HG02885 (cell line): ENCODE data around the gene ZGLP1.

Experiments
- ATAC-seq: cut with Tn5 transposase; IDR thresholded peaks from one replicate; pipeline ENCODE4 v1.9.1; 2021; ENCODE audit warnings: mild to moderate bottlenecking; ENCODE audit not compliant: unreplicated experiment, poor library complexity

ZGLP1 gene

DNA sequence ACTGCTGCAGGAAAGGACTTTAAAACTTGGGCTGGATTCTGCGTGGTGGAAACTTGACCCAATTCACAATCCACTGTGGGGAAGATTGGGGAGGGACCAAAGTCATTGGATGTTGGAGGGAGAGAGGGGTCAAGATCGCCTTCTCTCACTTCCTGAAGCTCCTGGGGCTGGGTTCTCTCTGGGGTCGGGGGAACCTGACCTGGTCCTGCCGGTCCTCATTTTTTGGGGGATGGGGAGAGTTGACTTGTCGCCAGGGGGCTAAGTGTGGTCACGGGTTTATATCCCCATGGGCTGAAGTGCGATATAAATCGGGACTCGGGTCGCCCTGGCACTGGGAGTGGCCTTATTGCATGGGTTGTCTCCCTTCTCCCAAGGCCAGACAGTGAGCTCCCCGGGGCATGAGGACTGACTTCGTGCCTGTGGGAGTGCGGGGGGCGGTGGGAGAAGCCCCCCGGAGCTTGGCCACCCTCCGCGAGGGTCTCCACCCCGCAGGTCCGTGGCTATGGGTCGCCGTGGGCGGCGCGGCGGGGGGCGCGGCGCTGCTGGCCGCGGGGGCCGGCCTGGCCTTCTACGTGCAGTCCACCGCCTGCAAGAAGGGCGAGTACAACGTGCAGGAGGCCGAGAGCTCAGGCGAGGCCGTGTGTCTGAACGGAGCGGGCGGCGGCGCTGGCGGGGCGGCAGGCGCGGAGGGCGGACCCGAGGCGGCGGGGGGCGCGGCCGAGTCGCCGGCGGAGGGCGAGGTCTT is 13.6 kb downstream of the ZGLP1 start:
- no peak for ATAC-seq

DNA sequence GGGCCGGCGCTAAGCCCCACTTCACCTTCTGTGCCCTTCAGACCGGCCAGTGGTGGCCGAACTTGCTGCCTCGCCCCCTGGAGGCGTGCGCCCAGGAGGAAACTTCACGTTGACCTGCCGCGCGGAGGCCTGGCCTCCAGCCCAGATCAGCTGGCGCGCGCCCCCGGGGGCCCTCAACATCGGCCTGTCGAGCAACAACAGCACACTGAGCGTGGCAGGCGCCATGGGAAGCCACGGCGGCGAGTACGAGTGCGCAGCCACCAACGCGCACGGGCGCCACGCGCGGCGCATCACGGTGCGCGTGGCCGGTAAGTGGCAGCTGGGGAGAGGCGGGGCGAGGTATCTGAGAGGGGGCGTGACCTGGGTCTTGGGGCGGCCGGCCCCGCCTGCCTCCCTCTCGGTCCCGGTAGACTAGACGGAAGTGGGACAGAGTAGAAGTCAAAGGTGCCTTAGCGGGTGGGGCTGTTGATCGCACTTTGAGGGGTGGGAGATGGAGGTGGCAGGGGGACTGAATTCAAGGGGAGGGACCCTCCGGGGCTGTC is 14.2 kb downstream of the ZGLP1 start:
- peak; percentile 39 for ATAC-seq

DNA sequence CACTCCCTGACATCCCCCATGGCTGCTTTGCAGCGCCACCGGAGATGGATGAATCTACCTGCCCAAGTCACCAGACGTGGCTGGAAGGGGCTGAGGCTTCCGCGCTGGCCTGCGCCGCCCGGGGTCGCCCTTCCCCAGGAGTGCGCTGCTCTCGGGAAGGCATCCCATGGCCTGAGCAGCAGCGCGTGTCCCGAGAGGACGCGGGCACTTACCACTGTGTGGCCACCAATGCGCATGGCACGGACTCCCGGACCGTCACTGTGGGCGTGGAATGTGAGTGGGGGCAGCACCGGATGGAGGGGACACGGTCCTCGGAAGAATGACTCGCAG is 15.3 kb downstream of the ZGLP1 start:
- ATAC-seq, result no peak

DNA sequence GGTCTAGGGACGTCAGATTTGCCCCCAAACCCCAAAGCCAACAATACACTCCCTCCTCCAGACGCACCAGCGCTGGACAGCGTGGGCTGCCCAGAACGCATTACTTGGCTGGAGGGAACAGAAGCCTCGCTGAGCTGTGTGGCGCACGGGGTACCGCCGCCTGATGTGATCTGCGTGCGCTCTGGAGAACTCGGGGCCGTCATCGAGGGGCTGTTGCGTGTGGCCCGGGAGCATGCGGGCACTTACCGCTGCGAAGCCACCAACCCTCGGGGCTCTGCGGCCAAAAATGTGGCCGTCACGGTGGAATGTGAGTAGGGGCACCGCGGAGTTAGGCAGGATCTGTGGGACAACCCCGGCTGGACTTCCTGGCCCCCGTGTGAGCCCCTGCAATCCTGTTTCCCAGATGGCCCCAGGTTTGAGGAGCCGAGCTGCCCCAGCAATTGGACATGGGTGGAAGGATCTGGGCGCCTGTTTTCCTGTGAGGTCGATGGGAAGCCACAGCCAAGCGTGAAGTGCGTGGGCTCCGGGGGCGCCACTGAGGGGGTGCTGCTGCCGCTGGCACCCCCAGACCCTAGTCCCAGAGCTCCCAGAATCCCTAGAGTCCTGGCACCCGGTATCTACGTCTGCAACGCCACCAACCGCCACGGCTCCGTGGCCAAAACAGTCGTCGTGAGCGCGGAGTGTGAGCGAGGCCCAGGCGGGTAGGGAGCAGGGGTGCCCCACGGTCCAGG is 15.8 kb downstream of the ZGLP1 start:
- ATAC-seq, result no peak

DNA sequence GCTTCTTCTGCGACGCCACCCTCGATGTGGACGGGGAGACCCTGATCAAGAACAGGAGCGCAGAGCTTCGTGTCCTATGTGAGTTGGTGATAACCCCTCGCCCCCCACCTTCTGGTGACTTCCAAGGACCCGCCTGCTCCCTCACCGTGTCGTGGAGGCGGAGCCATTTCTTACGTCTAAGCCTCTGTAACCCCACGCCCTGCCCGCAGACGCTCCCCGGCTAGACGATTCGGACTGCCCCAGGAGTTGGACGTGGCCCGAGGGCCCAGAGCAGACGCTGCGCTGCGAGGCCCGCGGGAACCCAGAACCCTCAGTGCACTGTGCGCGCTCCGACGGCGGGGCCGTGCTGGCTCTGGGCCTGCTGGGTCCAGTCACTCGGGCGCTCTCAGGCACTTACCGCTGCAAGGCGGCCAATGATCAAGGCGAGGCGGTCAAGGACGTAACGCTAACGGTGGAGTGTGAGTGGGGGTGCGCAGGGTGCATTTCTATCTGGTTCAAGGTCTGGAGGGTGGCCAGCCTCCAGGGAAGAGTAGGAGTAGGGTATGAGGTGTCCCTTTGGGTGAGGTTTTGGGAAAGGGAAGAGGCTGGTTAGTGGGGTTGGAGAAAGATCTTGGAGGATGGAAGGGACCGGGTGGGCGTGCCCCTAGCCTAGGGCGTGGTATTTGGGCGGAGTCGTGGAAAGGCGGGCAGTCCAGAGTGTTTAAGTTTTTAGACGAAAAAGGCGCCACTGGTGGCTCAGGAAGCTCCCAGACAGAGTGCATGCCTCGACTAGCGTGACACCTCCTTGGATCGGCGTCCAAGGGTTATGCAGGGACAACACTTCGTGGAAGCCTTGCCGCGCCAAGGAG is 16.6 kb downstream of the ZGLP1 start:
- no peak for ATAC-seq

DNA sequence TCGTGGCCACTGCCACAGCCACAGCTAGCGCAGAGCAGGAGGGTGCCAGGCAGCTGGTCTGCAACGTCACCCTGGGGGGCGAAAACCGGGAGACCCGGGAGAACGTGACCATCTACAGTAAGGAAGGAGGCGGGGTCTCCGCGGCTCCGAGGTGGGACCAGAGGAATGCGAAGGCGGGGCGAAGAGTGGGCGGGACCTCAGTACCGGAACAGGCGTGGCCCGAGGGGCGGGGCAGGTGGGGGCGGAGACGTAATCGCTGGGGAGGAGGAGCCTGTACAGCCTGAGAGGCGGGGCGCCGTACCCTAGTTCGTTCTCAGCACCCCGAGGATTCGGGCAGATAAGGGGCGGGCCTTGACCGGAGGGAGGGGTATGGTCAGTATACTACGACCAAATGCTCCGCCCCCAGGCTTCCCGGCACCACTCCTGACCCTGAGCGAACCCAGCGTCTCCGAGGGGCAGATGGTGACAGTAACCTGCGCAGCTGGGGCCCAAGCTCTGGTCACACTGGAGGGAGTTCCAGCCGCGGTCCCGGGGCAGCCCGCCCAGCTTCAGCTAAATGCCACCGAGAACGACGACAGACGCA is 17.3 kb downstream of the ZGLP1 start:
- peak; percentile 65 for ATAC-seq

DNA sequence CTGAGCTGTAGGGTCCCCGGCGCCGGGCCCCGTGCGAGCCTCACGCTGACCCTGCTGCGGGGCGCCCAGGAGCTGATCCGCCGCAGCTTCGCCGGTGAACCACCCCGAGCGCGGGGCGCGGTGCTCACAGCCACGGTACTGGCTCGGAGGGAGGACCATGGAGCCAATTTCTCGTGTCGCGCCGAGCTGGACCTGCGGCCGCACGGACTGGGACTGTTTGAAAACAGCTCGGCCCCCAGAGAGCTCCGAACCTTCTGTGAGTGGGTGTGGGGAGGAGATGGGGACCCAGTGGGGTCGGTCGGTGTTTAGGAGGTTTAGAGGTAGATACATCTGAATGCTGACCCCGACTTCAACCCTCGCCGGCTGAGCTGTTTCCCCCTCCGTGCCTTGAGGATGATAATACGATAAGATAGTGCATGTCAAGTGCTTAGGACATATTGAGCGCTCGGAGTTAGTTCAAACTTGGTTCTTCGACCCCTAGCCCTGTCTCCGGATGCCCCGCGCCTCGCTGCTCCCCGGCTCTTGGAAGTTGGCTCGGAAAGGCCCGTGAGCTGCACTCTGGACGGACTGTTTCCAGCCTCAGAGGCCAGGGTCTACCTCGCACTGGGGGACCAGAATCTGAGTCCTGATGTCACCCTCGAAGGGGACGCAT is 17.9 kb downstream of the ZGLP1 start:
- no peak for ATAC-seq

DNA sequence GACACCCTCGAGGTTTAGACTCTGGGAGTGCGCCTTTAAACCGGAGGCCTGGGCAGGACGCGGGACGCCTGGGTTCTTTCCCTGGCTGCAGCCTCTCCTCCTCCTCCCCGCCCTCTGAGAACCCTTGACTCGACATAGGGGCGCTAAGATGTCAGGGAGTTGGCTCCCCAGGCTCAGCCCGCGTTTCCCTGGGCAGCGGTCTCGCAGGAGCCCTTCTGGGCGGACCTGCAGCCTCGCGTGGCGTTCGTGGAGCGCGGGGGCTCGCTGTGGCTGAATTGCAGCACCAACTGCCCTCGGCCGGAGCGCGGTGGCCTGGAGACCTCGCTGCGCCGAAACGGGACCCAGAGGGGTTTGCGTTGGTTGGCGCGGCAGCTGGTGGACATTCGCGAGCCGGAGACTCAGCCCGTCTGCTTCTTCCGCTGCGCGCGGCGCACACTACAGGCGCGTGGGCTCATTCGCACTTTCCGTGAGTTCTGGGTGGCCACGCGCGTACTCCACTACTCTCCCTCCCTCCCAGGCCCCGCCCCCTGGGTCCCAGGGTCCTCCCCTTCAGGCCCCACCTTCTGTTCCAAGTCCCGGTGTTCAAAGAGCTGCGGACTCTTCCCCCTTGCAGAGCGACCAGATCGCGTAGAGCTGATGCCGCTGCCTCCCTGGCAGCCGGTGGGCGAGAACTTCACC is 18.6 kb downstream of the ZGLP1 start:
- ATAC-seq, result no peak

DNA sequence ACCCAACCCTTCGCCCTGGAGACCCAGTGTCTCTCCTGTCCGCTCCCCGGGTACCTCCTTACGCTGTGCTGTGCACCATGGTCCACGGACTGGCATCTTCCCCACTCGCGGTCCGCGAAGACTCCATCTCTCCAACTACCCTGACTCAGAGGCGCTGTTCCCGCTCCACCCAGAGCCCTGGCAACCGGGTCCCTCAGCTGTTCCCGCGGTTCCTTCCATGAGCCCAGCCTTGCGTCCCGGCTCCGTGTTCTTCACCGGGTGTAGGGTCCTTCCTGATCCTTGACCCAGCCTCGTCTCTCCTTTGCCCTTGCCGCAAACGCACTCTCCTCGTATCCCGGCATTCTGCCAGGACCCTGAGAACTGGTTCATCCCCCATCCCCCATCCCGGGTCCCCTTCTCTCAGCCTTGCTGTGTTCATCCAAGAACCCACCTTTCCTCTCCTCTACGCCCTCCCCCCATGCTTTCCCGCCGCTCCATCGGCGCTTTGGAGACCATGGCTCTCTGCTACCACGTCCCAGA is 19.2 kb downstream of the ZGLP1 start:
- no peak for ATAC-seq

DNA sequence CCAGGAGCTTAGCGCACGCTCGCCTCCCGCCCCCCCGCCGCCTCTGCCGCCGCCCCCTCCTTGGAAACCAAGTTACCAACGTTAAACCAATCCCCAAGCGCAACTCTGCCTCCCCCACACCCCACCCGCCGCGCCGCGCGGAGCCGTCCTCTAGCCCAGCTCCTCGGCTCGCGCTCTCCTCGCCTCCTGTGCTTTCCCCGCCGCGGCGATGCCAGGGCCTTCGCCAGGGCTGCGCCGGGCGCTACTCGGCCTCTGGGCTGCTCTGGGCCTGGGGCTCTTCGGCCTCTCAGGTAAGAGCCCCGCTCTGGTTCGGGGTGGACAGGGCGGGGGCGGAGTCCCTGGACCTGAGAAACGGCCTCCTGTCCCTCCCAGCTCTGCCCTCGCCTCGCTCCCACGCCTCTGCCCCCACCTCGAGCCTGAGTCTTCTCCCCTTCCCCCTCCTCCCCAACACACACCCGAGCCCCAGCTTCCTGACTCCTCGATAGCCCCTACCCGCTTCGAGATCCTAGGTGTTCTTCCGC is 19.7 kb downstream of the ZGLP1 start, which contains the start of gene ICAM5:
Gene ICAM5, plus strand, starts transcription at position 117 of the 521 bp plus-strand sequence. Its CDS starts 92 bp downstream, at position 209.
- ATAC-seq, result no peak

DNA sequence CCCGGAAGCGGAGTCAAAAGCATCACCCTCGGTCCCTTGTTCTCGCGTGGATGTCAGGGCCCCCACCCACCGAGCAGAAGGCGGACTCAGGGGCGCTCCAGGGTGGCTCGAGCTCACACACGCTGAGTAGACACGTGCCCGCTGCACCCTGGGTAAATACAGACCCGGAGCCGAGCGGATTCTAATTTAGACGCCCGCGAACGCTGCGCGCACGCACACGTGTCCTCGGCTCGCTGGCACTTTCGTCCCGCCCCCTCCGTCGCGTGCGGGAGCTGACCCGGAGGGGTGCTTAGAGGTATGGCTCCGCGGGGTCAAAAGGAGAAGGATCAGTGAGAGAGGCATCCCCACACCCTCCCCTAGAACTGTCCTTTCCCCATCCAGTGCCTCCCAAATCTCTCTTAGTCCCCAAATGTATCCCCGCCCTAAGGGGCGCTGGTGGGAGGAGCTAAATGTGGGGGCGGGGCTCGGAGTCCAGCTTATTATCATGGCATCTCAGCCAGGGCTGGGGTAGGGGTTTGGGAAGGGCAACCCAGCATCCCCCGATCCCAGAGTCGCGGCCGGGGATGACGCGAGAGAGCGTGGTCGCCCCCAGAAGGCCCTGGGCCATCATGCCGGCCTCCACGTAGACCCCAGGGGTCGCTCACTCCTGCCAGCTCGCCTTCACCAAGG is 20.3 kb downstream of the ZGLP1 start:
- no peak for ATAC-seq

DNA sequence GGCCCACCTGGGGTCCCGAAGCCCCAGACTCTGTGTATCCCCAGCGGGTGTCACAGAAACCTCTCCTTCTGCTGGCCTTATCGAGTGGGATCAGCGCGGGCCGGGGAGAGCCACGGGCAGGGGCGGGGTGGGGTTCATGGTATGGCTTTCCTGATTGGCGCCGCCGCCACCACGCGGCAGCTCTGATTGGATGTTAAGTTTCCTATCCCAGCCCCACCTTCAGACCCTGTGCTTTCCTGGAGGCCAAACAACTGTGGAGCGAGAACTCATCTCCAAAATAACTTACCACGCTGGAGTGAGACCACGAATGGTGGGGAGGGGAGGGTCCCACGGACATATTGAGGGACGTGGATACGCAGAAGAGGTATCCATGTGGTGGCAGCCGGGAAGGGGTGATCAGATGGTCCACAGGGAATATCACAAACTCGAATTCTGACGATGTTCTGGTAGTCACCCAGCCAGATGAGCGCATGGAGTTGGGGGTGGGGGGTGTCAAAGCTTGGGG is 20.9 kb downstream of the ZGLP1 start:
- ATAC-seq, result no peak

DNA sequence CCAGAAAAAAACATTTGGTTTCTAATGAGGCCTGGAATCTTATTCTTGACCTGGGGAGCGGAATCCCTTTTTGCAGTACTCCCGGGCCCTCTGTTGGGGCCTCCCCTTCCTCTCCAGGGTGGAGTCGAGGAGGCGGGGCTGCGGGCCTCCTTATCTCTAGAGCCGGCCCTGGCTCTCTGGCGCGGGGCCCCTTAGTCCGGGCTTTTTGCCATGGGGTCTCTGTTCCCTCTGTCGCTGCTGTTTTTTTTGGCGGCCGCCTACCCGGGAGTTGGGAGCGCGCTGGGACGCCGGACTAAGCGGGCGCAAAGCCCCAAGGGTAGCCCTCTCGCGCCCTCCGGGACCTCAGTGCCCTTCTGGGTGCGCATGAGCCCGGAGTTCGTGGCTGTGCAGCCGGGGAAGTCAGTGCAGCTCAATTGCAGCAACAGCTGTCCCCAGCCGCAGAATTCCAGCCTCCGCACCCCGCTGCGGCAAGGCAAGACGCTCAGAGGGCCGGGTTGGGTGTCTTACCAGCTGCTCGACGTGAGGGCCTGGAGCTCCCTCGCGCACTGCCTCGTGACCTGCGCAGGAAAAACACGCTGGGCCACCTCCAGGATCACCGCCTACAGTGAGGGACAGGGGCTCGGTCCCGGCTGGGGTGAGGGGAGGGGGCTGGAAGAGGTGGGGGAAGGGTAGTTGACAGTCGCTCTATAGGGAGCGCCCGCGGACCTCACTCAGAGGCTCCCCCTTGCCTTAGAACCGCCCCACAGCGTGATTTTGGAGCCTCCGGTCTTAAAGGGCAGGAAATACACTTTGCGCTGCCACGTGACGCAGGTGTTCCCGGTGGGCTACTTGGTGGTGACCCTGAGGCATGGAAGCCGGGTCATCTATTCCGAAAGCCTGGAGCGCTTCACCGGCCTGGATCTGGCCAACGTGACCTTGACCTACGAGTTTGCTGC is 22.5 kb downstream of the ZGLP1 start, which contains the start of gene ICAM4:
Gene ICAM4, plus strand, starts transcription at position 153 of the 935 bp plus-strand sequence. Its CDS starts 58 bp downstream, at position 211.
- ATAC-seq, result no peak

DNA sequence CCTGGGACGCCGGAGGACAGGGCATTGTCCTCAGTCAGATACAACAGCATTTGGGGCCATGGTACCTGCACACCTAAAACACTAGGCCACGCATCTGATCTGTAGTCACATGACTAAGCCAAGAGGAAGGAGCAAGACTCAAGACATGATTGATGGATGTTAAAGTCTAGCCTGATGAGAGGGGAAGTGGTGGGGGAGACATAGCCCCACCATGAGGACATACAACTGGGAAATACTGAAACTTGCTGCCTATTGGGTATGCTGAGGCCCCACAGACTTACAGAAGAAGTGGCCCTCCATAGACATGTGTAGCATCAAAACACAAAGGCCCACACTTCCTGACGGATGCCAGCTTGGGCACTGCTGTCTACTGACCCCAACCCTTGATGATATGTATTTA is 24.2 kb downstream of the ZGLP1 start:
- no peak for ATAC-seq

DNA sequence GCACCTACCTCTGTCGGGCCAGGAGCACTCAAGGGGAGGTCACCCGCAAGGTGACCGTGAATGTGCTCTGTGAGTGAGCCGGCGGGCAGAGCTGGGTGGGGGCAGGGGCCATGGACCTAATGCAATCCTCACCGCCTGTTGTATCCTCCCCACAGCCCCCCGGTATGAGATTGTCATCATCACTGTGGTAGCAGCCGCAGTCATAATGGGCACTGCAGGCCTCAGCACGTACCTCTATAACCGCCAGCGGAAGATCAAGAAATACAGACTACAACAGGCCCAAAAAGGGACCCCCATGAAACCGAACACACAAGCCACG is 24.7 kb downstream of the ZGLP1 start:
- no peak for ATAC-seq

DNA sequence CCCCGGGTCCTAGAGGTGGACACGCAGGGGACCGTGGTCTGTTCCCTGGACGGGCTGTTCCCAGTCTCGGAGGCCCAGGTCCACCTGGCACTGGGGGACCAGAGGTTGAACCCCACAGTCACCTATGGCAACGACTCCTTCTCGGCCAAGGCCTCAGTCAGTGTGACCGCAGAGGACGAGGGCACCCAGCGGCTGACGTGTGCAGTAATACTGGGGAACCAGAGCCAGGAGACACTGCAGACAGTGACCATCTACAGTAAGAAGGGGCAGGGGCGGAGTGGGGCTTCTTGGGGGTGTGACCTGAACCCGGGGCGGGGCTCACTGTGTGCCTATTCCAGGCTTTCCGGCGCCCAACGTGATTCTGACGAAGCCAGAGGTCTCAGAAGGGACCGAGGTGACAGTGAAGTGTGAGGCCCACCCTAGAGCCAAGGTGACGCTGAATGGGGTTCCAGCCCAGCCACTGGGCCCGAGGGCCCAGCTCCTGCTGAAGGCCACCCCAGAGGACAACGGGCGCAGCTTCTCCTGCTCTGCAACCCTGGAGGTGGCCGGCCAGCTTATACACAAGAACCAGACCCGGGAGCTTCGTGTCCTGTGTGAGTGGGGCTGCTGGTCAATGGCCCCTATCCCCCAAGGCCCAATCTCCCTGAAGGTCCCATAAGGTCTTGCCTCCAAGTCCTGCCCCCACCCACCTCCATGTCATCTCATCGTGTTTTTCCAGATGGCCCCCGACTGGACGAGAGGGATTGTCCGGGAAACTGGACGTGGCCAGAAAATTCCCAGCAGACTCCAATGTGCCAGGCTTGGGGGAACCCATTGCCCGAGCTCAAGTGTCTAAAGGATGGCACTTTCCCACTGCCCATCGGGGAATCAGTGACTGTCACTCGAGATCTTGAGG is 25.3 kb downstream of the ZGLP1 start:
- ATAC-seq, result no peak
